ENCODE data around the gene ITPA. TPM values are rescaled to one million over a fixed set of nuclear protein-coding genes. Genes with fewer than 3 reads are reported as not detected.

The ITPA gene
- total and polyA plus RNA-seq, 2 donors (not counting 3 experiments of a cell fraction or from before 2014, with no cell fraction given), result 43.2 to 65.0 TPM

DNA sequence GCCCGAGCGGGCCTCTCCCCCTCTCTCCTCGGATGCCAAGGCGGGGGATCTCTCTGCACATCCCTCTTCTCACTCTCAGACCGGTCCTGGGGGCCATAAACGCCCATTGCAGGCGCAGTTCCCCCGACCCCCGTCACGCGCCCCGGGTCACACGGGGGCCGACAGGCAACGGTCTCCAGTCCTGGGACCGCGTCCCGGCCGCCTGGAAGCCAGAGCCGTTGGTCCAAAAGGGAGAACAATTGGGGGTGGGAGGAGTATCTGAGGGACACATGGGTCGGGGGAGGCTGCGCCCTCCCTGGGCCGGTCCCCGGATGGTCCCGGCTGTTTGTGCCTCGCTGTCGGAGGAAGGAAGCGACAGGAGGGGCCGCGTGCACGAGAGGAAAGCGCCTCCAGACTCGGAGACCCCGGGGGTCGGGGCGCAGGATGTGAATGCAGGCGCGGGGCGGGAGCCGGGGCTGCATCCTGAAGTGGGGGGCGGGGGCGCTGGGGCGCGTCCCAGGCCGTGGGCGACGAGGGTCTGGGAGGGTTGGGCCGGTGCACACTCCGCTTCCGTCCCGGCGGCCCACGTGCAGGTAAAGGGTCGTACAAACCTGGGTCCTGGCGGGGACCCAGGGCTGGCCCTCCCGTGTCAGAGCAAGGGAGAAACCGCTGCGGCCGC is 28.8 kb downstream of the ITPA start:
- TF ChIP-seq MYC (IDR thresholded peaks at IDR 0.05; ENCODE audit: low read depth, low read length) (no peak), GATA2 (IDR thresholded peaks at IDR 0.05; ENCODE audit: insufficient read depth, insufficient read length, low read depth, low read length) (no peak), EZH2 (IDR thresholded peaks at IDR 0.05; ENCODE audit: borderline replicate concordance, low read depth, low read length, severe bottlenecking) (peak; percentile 71), JUN (IDR thresholded peaks at IDR 0.05; ENCODE audit: borderline replicate concordance, insufficient read depth, insufficient read length, low read depth) (no peak)
- TF ChIP-seq, protein P1, sequence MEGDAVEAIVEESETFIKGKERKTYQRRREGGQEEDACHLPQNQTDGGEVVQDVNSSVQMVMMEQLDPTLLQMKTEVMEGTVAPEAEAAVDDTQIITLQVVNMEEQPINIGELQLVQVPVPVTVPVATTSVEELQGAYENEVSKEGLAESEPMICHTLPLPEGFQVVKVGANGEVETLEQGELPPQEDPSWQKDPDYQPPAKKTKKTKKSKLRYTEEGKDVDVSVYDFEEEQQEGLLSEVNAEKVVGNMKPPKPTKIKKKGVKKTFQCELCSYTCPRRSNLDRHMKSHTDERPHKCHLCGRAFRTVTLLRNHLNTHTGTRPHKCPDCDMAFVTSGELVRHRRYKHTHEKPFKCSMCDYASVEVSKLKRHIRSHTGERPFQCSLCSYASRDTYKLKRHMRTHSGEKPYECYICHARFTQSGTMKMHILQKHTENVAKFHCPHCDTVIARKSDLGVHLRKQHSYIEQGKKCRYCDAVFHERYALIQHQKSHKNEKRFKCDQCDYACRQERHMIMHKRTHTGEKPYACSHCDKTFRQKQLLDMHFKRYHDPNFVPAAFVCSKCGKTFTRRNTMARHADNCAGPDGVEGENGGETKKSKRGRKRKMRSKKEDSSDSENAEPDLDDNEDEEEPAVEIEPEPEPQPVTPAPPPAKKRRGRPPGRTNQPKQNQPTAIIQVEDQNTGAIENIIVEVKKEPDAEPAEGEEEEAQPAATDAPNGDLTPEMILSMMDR (IDR thresholded peaks at IDR 0.05; ENCODE audit: extremely low read depth in 1 of 2, insufficient read depth in 1 of 2, low read depth in 1 of 2, low read length in 2 of 2), result peak in 1 of 2 donors; percentile 3
- TF ChIP-seq, protein P2, sequence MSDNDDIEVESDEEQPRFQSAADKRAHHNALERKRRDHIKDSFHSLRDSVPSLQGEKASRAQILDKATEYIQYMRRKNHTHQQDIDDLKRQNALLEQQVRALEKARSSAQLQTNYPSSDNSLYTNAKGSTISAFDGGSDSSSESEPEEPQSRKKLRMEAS (IDR thresholded peaks at IDR 0.05; ENCODE audit: insufficient read depth, insufficient read length), result no peak
- Histone ChIP-seq H3K27me3 (ENCODE audit: control insufficient read depth in 2 of 2, insufficient read depth in 2 of 2, low read length in 2 of 2) (peaks cover 0 to 12% of the 10 kb centered on the region in 2 experiments), H3K4me1 (ENCODE audit: control insufficient read depth, extremely low read depth, insufficient read depth, low read length) (peaks cover 14% of the 10 kb centered on the region), H3K9ac (replicated peaks; ENCODE audit: extremely low read depth, insufficient read depth, low read length) (no peak overlapping the region), H3K4me3 (replicated peaks in 1 of 3; ENCODE audit: insufficient read depth in 1 of 3, low read depth in 1 of 3, low read length in 3 of 3) (peak overlapping the region; percentile 71 to 72 (median 71)), H3K79me2 (ENCODE audit: control insufficient read depth, insufficient read depth, low read length) (no peaks in the 10 kb centered on the region), H3K9me1 (replicated peaks; ENCODE audit: control insufficient read depth, extremely low read depth, insufficient read depth, low read length) (no peaks in the 10 kb centered on the region), H3K4me2 (ENCODE audit: insufficient read depth, low read length) (peak overlapping the region; percentile 60), H2AFZ (ENCODE audit: low read depth, low read length) (peak overlapping the region; percentile 97), H3K36me3 (ENCODE audit: control insufficient read depth in 2 of 2, extremely low read depth in 1 of 2, insufficient read depth in 2 of 2, low read length in 2 of 2) (no peaks in the 10 kb centered on the region), H3K27ac (ENCODE audit: insufficient read depth, low read depth, low read length) (no peak overlapping the region), H3K9me3 (replicated peaks; ENCODE audit: control insufficient read depth, insufficient read depth, low read length) (no peaks in the 10 kb centered on the region), H4K20me1 (replicated peaks; ENCODE audit: control insufficient read depth, extremely low read depth, insufficient read depth, low read length) (no peaks in the 10 kb centered on the region)
- intact Hi-C loops (cut with micrococcal nuclease) (no loop called here), dilution Hi-C loops (cut with MboI; ENCODE audit: extremely low pct_ligation_motif_present, low sequenced_read_pairs) (no loop called here)
- POLR2A ChIA-PET, result no interaction called here
- CTCF ChIA-PET, result interaction anchor here (1.4 to 2.9 kb wide), 2 partner anchors 12 to 185 kb away, joined by 4 to 26 read pairs; no protein-coding TSS in a partner anchor
- FAIRE-seq, result no peak
- DNase-seq (ENCODE audit: low read depth, low spot score), result no peak
- no TSS peak for BruUV-seq (replicated peaks)
